OCI-LY1 (cell line): Measurements from ENCODE around the gene SALL1.

Source experiments
- H2AFZ ChIP-seq: fragments of 200-600 bp; sonication (generic), shearing (Covaris generic); 2 replicates; pipeline ENCODE4 v1.6.0; 2014; ENCODE audit warnings: antibody characterized with exemption, mild to moderate bottlenecking, low read length
- H3F3A ChIP-seq: fragments of 200-600 bp; sonication (generic), shearing (Covaris generic); 2 replicates; pipeline ENCODE4 v1.6.0; 2014; ENCODE audit warnings: mild to moderate bottlenecking, antibody characterized with exemption, low read length, moderate library complexity; ENCODE audit not compliant: insufficient read depth
- H3K27ac ChIP-seq: fragments of 200-600 bp; sonication (generic); 2 replicates; pipeline ENCODE4 v1.5.1; 2014; ENCODE audit warnings: low read length, mixed run types, mild to moderate bottlenecking, low read depth; ENCODE audit not compliant: poor library complexity, severe bottlenecking
- H3K27me3 ChIP-seq: fragments of 200-600 bp; sonication (generic); 2 replicates; pipeline ENCODE4 v1.6.0; 2014; ENCODE audit warnings: antibody characterized with exemption, mild to moderate bottlenecking, low read length, moderate library complexity; ENCODE audit not compliant: insufficient read depth
- H3K36me3 ChIP-seq: fragments of 200-600 bp; sonication (generic); 2 replicates; pipeline ENCODE4 v1.6.1; 2014; ENCODE audit warnings: mild to moderate bottlenecking, antibody characterized with exemption, low read length, moderate library complexity, mixed read lengths; ENCODE audit not compliant: insufficient read depth
- H3K4me1 ChIP-seq: fragments of 200-600 bp; sonication (generic); 2 replicates; pipeline ENCODE4 v1.5.1; 2014; ENCODE audit warnings: mild to moderate bottlenecking, low read length, moderate library complexity; ENCODE audit not compliant: insufficient read depth, severe bottlenecking
- H3K4me2 ChIP-seq: fragments of 200-600 bp; sonication (generic), shearing (Covaris generic); 2 replicates; pipeline ENCODE4 v1.6.1; 2014; ENCODE audit warnings: low read length
- H3K4me3 ChIP-seq: fragments of 200-600 bp; sonication (generic); 2 replicates; pipeline ENCODE4 v1.5.1; 2014; ENCODE audit warnings: low read length, low read depth, mild to moderate bottlenecking, mixed read lengths; ENCODE audit not compliant: poor library complexity, severe bottlenecking
- H3K79me2 ChIP-seq: fragments of 200-600 bp; shearing (Covaris generic); 2 replicates; pipeline ENCODE4 v1.6.1; 2016; ENCODE audit warnings: mixed run types, low read length, mixed read lengths; ENCODE audit not compliant: insufficient read depth
- H3K9ac ChIP-seq: fragments of 200-600 bp; sonication (generic), shearing (Covaris generic); 2 replicates; pipeline ENCODE4 v1.6.1; 2014; ENCODE audit warnings: mild to moderate bottlenecking, low read length, mixed read lengths
- H3K9me2 ChIP-seq: fragments of 200-600 bp; sonication (generic), shearing (Covaris generic); 2 replicates; pipeline ENCODE4 v1.6.1; 2014; ENCODE audit warnings: low read depth, mild to moderate bottlenecking, low read length, mixed read lengths
- H3K9me3 ChIP-seq: fragments of 200-600 bp; shearing (Covaris generic); 2 replicates; pipeline ENCODE4 v1.6.1; 2014; ENCODE audit warnings: low read length, mixed read lengths
- H4K20me1 ChIP-seq: fragments of 200-600 bp; sonication (generic), shearing (Covaris generic); 2 replicates; pipeline ENCODE4 v1.6.0; 2016; ENCODE audit warnings: mild to moderate bottlenecking, low read length; ENCODE audit not compliant: insufficient read depth
- CTCF ChIP-seq: fragments of 200-600 bp; sonication (generic), shearing (Covaris generic); IDR thresholded peaks from 2 replicates; pipeline ENCODE4 v1.5.1; 2017; ENCODE audit warnings: mild to moderate bottlenecking, antibody characterized with exemption, low read length, moderate library complexity, mixed read lengths
- EZH2 ChIP-seq: fragments of 200-600 bp; sonication (generic), shearing (Covaris generic); IDR thresholded peaks from 2 replicates; pipeline ENCODE4 v1.8.0; 2017; ENCODE audit warnings: borderline replicate concordance, mixed run types, mild to moderate bottlenecking, antibody characterized with exemption, low read length, moderate library complexity, mixed read lengths

Gene SALL1

GRCh38 chr16:51106535-51106934 lies 44.5 kb downstream of the SALL1 start:
- Histone ChIP-seq H3F3A (no peaks in the 10 kb centered on the region), H3K4me1 (no peaks in the 10 kb centered on the region), H3K4me2 (no peak overlapping the region), H3K27me3 (no peaks in the 10 kb centered on the region), H3K9me3 (no peaks in the 10 kb centered on the region), H4K20me1 (no peaks in the 10 kb centered on the region), H2AFZ (no peak overlapping the region), H3K36me3 (no peaks in the 10 kb centered on the region), H3K9me2 (no peaks in the 10 kb centered on the region), H3K4me3 (no peak overlapping the region), H3K27ac (no peak overlapping the region), H3K79me2 (no peaks in the 10 kb centered on the region), H3K9ac (no peak overlapping the region)
- TF ChIP-seq EZH2 = no peak
- TF ChIP-seq CTCF = no peak

- Histone ChIP-seq H3K9ac (no peak overlapping the region), H4K20me1 (no peaks in the 10 kb centered on the region)
These were observed 47.5 kb downstream of the SALL1 start for GRCh38 chr16:51103590-51103989.

GRCh38 chr16:51097729-51098128 lies 53.3 kb downstream of the SALL1 start:
- H3K9me3 ChIP-seq = no peaks in the 10 kb centered on the region
- no peaks in the 10 kb centered on the region for H3K79me2 ChIP-seq
- no peaks in the 10 kb centered on the region for H3K36me3 ChIP-seq
- no peaks in the 10 kb centered on the region for H3K4me1 ChIP-seq
- no peak overlapping the region for H3K27ac ChIP-seq
- no peak overlapping the region for H2AFZ ChIP-seq
- H3K4me2 ChIP-seq = no peak overlapping the region
- no peaks in the 10 kb centered on the region for H3K27me3 ChIP-seq
- no peak overlapping the region for H3K4me3 ChIP-seq
- no peaks in the 10 kb centered on the region for H3K9me2 ChIP-seq
- H4K20me1 ChIP-seq = no peaks in the 10 kb centered on the region
- no peaks in the 10 kb centered on the region for H3F3A ChIP-seq
- TF ChIP-seq EZH2 (no peak), CTCF (no peak)
- H3K9ac ChIP-seq = no peak overlapping the region

More at GRCh38 chr16:51103590-51103989, 47.5 kb downstream of the SALL1 start:
- H3K4me3 ChIP-seq = no peak overlapping the region
- H3K27ac ChIP-seq = no peak overlapping the region
- no peaks in the 10 kb centered on the region for H3F3A ChIP-seq
- no peak overlapping the region for H3K4me2 ChIP-seq
- H3K79me2 ChIP-seq = no peaks in the 10 kb centered on the region
- H3K36me3 ChIP-seq = no peaks in the 10 kb centered on the region
- H3K9me2 ChIP-seq = no peaks in the 10 kb centered on the region
- H3K27me3 ChIP-seq = no peaks in the 10 kb centered on the region
- H2AFZ ChIP-seq = no peak overlapping the region
- no peaks in the 10 kb centered on the region for H3K9me3 ChIP-seq
- no peaks in the 10 kb centered on the region for H3K4me1 ChIP-seq
- TF ChIP-seq EZH2 (no peak), CTCF (no peak)
